OCI-LY3 (cell line): ENCODE results near the gene SPATA32.

ENCODE experiments used
- H2AFZ ChIP-seq: fragments of 200-600, 300-600 bp; shearing (Covaris generic); 2 replicates; pipeline ENCODE4 v1.6.0; 2014; ENCODE audit warnings: antibody characterized with exemption, low read depth, low read length
- H3K27ac ChIP-seq: fragments of 200-600, 300-600 bp; sonication (generic); 2 replicates; pipeline ENCODE4 v1.5.1; 2014; ENCODE audit warnings: mild to moderate bottlenecking, low read length, moderate library complexity, mixed read lengths
- H3K27me3 ChIP-seq: fragments of 200-600, 300-600 bp; sonication (generic); 2 replicates; pipeline ENCODE4 v1.6.1; 2014; ENCODE audit warnings: low read depth, low read length, mixed read lengths
- H3K36me3 ChIP-seq: fragments of 200-600, 300-600 bp; sonication (generic); replicated peaks from 2 replicates; pipeline ENCODE3; 2014; ENCODE audit warnings: low read depth, low read length, mixed read lengths
- H3K4me1 ChIP-seq: fragments of 300-600, 200-600 bp; sonication (generic); 2 replicates; pipeline ENCODE4 v1.6.1; 2014; ENCODE audit warnings: low read length, mixed read lengths
- H3K4me2 ChIP-seq: fragments of 200-600, 300-600 bp; sonication (generic); 2 replicates; pipeline ENCODE4 v1.6.1; 2014; ENCODE audit warnings: low read length, mixed read lengths
- H3K4me3 ChIP-seq: fragments of 300-600, 200-600 bp; sonication (generic); 2 replicates; pipeline ENCODE4 v1.5.1; 2014; ENCODE audit warnings: antibody characterized with exemption, mild to moderate bottlenecking, low read length, moderate library complexity
- H3K79me2 ChIP-seq: fragments of 300-600, 200-600 bp; shearing (Covaris generic); 2 replicates; pipeline ENCODE4 v1.6.1; 2014; ENCODE audit warnings: mild to moderate bottlenecking, low read length, mixed read lengths
- H3K9ac ChIP-seq: fragments of 300-600, 200-600 bp; shearing (Covaris generic); 2 replicates; pipeline ENCODE4 v1.6.0; 2014; ENCODE audit warnings: mild to moderate bottlenecking, low read length, moderate library complexity
- H3K9me3 ChIP-seq: fragments of 200-600, 300-600 bp; shearing (Covaris generic); 2 replicates; pipeline ENCODE4 v1.6.1; 2014; ENCODE audit warnings: low read length, mixed read lengths; ENCODE audit not compliant: insufficient read depth
- H4K20me1 ChIP-seq: fragments of 200-600, 300-600 bp; sonication (generic); 2 replicates; pipeline ENCODE4 v1.6.1; 2016; ENCODE audit warnings: low read length, mixed read lengths; ENCODE audit not compliant: insufficient read depth
- CTCF ChIP-seq: fragments of 200-600, 300-600 bp; sonication (generic); IDR thresholded peaks from 2 replicates; pipeline ENCODE4 v1.5.1; 2014; ENCODE audit warnings: antibody characterized with exemption, low read length, low read depth
- EZH2phosphoT487 ChIP-seq: fragments of 200-600 bp; shearing (Covaris generic); IDR thresholded peaks from 2 replicates; pipeline ENCODE4 v1.6.1; 2018; ENCODE audit warnings: antibody characterized with exemption, mixed run types, low read depth

SPATA32 gene

GRCh38 chr17:45241328-45242028 is 20.4 kb downstream of the SPATA32 start:
- H3K4me1 ChIP-seq, result peaks cover 1% of the 10 kb centered on the region; the same call in 1 of the 2 replicates
- H3K36me3 ChIP-seq, result peaks cover 15% of the 10 kb centered on the region
- H3K4me2 ChIP-seq, result no peak overlapping the region
- H3K9ac ChIP-seq, result no peak overlapping the region
- no peak overlapping the region for H2AFZ ChIP-seq
- no peak overlapping the region for H3K4me3 ChIP-seq
- no peaks in the 10 kb centered on the region for H3K9me3 ChIP-seq
- TF ChIP-seq CTCF, result no peak
- no peak for TF ChIP-seq EZH2phosphoT487
- no peaks in the 10 kb centered on the region for H4K20me1 ChIP-seq
- no peak overlapping the region for H3K27ac ChIP-seq
- no peaks in the 10 kb centered on the region for H3K27me3 ChIP-seq
- H3K79me2 ChIP-seq, result no peaks in the 10 kb centered on the region

GRCh38 chr17:45240905-45241327 is 21.0 kb downstream of the SPATA32 start:
- no peaks in the 10 kb centered on the region for H3K9me3 ChIP-seq
- H2AFZ ChIP-seq, result no peak overlapping the region
- H3K79me2 ChIP-seq, result no peaks in the 10 kb centered on the region
- H3K4me3 ChIP-seq, result no peak overlapping the region
- no peaks in the 10 kb centered on the region for H3K4me1 ChIP-seq
- H3K27me3 ChIP-seq, result no peaks in the 10 kb centered on the region
- no peaks in the 10 kb centered on the region for H4K20me1 ChIP-seq
- H3K27ac ChIP-seq, result no peak overlapping the region
- H3K36me3 ChIP-seq, result peaks cover 16% of the 10 kb centered on the region
- H3K9ac ChIP-seq, result no peak overlapping the region
- no peak overlapping the region for H3K4me2 ChIP-seq
- TF ChIP-seq CTCF (no peak), EZH2phosphoT487 (no peak)

GRCh38 chr17:45238155-45238774 is 23.6 kb downstream of the SPATA32 start:
- Histone ChIP-seq H3K9ac (no peak overlapping the region), H3K27me3 (no peaks in the 10 kb centered on the region), H3K36me3 (peaks cover 14% of the 10 kb centered on the region), H3K4me2 (no peak overlapping the region), H3K9me3 (no peaks in the 10 kb centered on the region), H3K4me1 (peaks cover 6% of the 10 kb centered on the region; the same call in 1 of the 2 replicates), H4K20me1 (peaks cover 8% of the 10 kb centered on the region), H3K27ac (no peak overlapping the region), H3K4me3 (no peak overlapping the region), H3K79me2 (no peaks in the 10 kb centered on the region), H2AFZ (no peak overlapping the region)
- TF ChIP-seq CTCF, result no peak
- no peak for TF ChIP-seq EZH2phosphoT487

- H3K9me3 ChIP-seq, result no peaks in the 10 kb centered on the region
- H3K27me3 ChIP-seq, result no peaks in the 10 kb centered on the region
- TF ChIP-seq CTCF (no peak), EZH2phosphoT487 (no peak)
- no peak overlapping the region for H3K9ac ChIP-seq
- H3K79me2 ChIP-seq, result no peaks in the 10 kb centered on the region
- H3K27ac ChIP-seq, result no peak overlapping the region
- H3K4me3 ChIP-seq, result no peak overlapping the region
- peaks cover 14% of the 10 kb centered on the region for H3K36me3 ChIP-seq
- H3K4me2 ChIP-seq, result no peak overlapping the region
- no peak overlapping the region for H2AFZ ChIP-seq
- peaks cover 6% of the 10 kb centered on the region; the same call in 1 of the 2 replicates for H3K4me1 ChIP-seq
- peaks cover 8% of the 10 kb centered on the region for H4K20me1 ChIP-seq
Measured at GRCh38 chr17:45237686-45238085, 24.2 kb downstream of the SPATA32 start.
